ENCODE data around the gene YIPF4. TPM values are rescaled to one million over a fixed set of nuclear protein-coding genes. Genes with fewer than 3 reads are reported as not detected.

Gene YIPF4
- total RNA-seq, 1 experiment from 2014 or later = 60.2 TPM

Other genes starting within 250 kb of the YIPF4 start
- 125 and 136 TPM in 2 replicates for gene DPY30, start 238.1 kb upstream of the YIPF4 start, total RNA-seq (2022)
- 29.7 and 31.7 TPM in 2 replicates for gene SPAST, start 214.3 kb upstream of the YIPF4 start, total RNA-seq (2022)
- gene SLC30A6, start 112.0 kb upstream of the YIPF4 start, total RNA-seq (2022) = 32.9 and 35.0 TPM in 2 replicates
- not detected in 2 replicates for gene NLRC4, start 13.0 kb upstream of the YIPF4 start, total RNA-seq (2022)
- 96.7 and 100 TPM in 2 replicates for gene BIRC6, start 79.1 kb downstream of the YIPF4 start, total RNA-seq (2022)